IPS-18c (cell line): ENCODE data around the gene SMAD1.

Experiments used
- H3K4me3 ChIP-seq: 2 replicates; pipeline ENCODE4 v1.7.0; 2013; ENCODE audit warnings: low read depth, mild to moderate bottlenecking, low read length, moderate library complexity; ENCODE audit not compliant: insufficient read depth
- H3K9me3 ChIP-seq: one replicate; pipeline ENCODE4 v1.6.1; 2013; ENCODE audit warnings: mild to moderate bottlenecking, low read length, moderate library complexity; ENCODE audit not compliant: control insufficient read depth, insufficient read depth

Gene SMAD1

DNA sequence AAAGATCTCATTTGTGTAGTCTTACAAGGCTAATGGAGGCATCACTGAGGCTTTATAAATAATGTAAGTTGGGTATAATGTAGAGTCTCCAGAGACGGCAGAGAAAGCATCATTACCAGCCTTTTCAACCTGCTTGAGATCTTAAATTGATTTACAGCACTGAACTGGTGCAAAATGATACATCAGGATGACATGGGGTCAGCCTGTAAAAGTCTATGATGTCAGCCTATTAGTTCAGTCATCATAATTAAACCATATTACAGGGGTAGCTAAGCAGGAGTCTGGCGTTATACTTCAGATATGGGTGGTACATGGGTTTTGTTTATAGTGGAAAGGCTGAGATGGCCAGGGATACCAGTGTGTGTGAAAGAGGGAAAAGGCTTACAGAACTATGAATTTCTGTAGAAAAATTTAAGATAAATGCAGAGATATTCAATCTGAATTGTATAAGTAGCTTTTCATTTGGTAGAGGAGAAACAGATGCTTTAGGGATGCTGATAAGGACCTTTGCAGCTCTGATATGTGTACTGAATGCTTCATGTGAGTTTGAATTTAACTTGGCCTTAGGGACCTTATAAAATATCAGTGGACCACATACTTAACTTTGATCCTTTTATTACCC, 2.7 kb downstream of the SMAD1 start:
- Histone ChIP-seq H3K4me3 (no peak overlapping the region), H3K9me3 (no peaks in the 10 kb centered on the region)

DNA sequence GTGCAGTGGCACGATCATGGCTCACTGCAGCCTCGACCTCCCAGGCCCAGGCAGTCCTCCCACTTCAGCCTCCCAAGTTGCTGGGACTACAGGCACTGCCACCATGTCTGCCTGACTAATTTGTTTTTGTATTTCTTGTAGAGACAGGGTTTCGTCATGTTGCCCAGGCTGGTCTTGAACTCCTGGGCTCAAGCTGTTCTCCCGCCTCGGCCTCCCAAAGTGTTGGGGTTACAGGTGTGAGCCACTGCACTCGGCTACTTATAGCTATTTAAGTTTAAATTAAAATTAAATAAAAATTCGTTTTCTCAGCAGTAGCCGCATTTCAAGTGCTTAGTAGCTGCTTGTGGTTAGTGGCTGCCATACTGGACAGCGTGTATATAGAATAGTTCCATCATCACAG, 3.5 kb downstream of the SMAD1 start:
- no peaks in the 10 kb centered on the region for H3K9me3 ChIP-seq
- no peak overlapping the region for H3K4me3 ChIP-seq

DNA sequence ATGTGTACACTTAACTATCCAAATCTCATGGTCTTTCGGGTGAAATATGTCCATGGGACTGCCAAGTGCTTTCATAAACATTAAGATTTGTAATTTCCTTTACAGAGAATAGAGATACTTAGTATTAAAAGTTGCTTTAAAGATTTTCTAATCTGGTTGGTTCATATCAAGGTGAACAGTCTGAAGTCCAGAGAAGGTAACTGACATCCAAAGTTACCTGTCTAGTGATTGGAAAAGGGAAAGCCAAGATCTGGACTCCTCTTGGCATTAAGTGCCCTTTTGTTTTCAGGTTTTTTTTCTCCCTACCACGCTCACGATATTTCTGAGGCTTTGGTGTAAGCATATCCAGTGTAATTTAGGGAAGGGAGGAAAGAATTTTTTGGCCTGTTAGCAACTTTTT, 5.0 kb downstream of the SMAD1 start:
- Histone ChIP-seq H3K9me3 (no peaks in the 10 kb centered on the region), H3K4me3 (no peak overlapping the region)

DNA sequence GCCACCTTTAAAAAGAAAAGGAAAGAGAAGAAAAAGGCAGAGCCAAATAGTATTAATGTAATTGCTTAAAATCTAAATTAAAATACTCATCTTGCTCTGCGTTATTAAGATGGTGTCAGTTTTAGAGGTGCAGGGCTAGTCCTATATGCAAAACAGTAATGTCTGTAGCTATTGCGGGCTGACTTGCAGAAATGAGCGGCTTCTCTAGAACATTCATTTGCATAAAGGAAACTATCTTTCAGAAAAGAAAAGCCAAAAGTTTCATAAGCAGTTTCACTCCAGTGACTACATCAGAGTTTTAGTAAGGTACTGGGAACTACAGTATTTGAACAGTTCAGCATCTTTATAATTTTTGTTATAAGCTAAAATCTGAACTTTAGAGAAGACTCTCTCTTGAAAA, 6.0 kb downstream of the SMAD1 start:
- no peaks in the 10 kb centered on the region for H3K9me3 ChIP-seq
- H3K4me3 ChIP-seq = no peak overlapping the region

DNA sequence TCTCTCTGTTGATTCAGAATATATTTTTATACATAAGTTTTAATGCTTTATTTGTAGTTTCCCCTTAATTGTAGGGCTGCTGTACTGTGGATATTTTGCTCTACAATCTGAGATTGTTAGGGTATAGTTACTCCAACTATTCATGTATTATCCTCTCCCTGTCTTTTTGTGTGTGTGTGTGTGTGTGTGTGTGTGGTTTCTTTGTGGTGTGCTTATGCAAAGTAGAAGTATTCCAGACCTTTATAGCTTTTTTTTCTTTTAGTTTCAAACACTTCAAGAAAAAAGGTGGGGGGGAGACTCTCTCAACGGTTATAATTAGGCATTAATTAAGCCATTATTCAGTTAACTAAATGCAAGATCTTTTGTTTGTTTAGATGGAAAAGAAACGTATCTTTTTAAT, 6.7 kb downstream of the SMAD1 start:
- Histone ChIP-seq H3K4me3 (no peak overlapping the region), H3K9me3 (no peaks in the 10 kb centered on the region)

DNA sequence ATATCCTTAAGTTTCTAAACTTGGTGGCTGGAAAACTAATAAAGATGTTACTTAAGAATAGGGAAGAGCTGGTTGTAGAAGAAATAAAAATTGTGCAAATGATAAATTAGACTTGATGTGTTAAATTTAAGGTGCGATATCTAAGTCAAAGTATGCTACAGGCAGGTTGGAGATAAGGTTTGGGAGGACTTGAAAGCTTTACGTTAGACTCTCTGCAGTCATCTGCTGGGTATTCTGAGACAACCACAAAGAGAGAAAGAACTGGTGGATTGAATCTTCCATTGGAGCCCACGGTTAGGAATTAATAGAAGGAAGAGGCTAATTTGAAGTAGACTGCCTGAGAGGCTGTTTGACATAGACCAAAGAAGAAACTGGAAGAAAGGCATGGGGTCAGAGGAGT, 7.9 kb downstream of the SMAD1 start:
- no peak overlapping the region for H3K4me3 ChIP-seq
- no peaks in the 10 kb centered on the region for H3K9me3 ChIP-seq

DNA sequence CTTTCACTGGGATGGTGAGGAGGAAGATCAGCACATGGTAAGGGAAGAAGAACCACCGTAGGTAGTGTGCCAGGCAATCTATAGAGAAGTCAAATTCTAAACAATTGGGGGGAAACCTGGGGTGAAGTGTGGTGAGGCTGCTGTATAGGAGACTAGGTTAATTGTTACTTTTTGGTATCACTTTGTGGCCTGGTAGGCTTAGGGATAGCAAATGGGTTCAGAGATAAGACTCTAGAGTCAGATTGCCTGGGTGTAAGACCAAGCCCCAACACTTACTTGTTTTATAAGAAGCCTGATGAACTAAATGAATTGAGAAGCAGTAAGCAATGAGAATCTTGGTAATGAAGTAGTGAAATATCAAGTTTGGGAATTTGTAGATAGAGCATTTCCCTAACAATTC, 8.7 kb downstream of the SMAD1 start:
- Histone ChIP-seq H3K4me3 (no peak overlapping the region), H3K9me3 (no peaks in the 10 kb centered on the region)

DNA sequence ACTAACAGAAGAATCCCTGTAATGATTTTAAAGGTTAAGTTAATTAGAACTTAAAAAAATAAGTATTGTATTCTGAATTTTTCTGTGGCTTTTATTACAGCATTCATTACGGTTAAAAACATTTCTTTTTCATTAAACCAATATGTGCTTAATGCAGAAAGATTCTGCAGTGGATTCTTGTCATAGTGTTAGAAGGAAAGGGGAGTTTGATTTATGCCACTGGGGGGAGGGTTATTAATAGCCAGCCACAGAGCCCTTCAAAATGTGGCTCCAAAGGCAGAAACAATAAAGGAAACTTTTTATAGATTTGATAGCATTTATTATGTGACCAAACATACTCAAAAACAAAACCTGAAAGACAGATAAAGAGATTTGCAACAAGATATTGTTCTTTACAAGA, 9.1 kb downstream of the SMAD1 start:
- no peak overlapping the region for H3K4me3 ChIP-seq

DNA sequence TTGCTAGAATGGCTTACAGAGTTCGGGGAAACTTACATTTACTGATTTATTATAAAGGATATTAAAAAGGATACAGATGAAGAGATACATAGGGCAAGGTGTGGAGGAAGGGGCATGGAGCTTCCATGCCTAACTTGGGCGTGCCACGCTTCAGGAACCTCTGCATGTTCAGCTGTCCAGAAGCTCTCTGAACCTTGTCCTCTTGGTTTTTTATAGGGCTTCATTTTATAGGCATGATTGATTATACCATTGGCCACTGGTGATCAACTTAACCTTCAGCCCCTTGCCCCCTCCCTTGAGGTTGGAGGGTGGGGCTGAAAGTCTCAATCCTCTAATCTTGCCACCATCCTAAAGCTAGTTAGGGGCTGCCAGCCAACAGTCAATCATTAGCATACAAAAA, 10.7 kb downstream of the SMAD1 start:
- Histone ChIP-seq H3K9me3 (no peaks in the 10 kb centered on the region), H3K4me3 (no peak overlapping the region)

More for the DNA sequence above, 9.1 kb downstream of the SMAD1 start:
- H3K9me3 ChIP-seq = no peaks in the 10 kb centered on the region

DNA sequence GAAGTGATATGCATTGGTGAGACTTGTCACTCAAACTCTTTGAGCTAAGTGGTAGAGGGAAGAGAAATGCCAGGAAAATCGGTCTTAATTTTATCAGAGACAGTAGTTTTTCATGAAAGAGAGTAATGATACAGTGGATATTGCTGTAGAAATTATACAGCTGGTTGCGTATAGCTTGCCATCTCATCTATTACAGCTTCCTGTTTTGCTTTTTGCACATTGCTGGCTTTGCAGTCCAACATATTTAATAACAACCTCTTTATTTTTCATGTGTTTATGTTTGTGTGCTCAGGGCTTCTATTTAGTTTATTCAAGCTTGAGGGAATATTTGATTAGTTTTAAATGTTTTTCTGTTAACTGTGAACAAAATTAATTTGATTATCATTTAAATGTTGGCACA, 11.5 kb downstream of the SMAD1 start:
- H3K4me3 ChIP-seq = no peak overlapping the region

DNA sequence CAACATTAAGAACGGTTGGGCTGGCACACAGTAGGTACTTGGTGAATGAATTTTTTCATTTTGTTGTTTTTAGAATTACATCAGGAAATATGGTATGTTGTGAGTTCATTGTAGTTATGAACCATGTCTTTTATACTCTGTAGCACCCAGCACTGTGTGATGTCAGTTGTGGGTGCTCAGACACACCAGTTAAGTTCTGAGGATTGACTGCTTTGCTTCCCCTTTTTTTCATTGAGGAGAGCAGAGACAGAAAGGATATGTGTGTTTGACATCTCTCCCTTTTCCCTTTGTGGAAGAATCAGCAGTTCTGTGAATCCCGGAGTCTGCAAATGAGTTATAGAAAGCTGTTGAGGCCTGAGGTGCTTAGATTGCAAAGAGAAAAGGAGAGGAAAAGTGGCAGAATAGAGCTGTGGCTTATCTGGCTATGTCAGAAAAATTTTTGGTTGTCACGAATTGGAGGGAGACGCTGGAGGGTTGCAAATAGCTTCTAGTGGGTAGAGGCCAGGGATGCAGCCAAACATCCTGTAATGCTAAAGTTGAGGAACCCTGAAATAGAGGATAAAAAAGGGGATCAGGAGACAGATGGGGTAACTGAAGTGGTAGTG, 13.1 kb downstream of the SMAD1 start:
- no peaks in the 10 kb centered on the region for H3K9me3 ChIP-seq

More for the DNA sequence above, 11.5 kb downstream of the SMAD1 start:
- H3K9me3 ChIP-seq = no peaks in the 10 kb centered on the region

DNA sequence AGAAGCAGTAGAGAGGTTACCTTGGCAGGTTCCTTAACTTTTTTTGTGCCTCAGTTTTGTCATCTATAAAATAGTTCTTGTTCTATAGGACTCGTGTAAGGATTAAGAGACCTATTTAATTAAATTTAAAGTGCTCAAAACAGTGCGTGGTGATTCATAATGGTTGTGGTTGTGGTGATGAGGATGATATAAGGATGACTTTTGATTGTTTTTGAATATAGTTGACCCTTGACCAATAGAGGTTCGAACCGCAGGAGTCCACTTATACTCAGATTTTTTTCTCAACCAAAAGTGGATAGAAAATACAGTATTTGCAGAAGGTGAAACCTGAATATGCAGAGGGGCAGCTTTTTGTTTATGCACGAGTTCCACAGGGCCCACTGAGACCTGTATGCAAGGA, 14.6 kb downstream of the SMAD1 start:
- no peak overlapping the region for H3K4me3 ChIP-seq
- H3K9me3 ChIP-seq = no peaks in the 10 kb centered on the region

More for the DNA sequence above, 13.1 kb downstream of the SMAD1 start:
- H3K4me3 ChIP-seq = no peak overlapping the region

DNA sequence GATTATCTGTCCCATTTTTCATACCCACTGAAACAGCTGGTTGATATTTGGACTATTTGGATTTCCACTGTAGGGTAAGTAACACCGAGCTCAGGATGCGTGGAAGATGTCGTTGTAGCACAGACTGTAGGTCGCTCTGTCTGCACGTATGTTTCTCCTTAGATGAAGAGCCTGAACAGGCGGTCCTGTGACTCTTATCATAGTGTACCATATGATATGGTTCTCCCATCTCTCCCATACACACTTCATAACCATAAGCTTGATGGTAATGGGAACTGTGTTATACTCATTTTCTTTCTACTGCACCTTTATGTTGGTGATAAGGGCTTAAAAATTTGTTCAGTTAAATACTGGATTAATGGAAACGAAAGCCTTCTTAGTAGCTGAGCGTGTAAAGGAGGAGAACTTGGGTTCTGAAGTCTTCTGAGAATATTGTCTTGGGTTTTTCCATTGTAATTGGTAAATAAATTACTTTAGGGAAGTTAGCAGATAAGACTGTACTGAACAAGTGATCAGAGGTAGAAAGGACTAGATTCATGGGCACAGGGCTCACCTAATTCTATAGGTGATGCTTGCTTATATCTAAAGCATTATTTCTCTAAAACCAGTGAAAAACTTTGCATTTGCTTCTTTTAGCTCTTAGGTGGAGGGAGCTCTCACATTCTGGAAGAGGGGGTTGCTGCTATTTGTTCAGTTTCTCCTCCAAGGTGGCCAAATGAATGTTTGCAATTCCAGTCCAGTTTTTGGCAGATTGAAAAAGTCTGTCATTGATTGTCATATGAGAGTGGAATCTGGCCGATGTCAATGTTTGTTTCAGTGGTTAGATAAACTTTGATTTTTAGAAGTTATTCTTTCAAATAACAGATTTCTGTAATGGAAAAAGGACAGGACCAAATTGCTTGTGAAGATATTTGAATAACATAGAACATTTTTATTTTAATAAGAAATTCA, 15.8 kb downstream of the SMAD1 start:
- no peak overlapping the region for H3K4me3 ChIP-seq
- no peaks in the 10 kb centered on the region for H3K9me3 ChIP-seq

DNA sequence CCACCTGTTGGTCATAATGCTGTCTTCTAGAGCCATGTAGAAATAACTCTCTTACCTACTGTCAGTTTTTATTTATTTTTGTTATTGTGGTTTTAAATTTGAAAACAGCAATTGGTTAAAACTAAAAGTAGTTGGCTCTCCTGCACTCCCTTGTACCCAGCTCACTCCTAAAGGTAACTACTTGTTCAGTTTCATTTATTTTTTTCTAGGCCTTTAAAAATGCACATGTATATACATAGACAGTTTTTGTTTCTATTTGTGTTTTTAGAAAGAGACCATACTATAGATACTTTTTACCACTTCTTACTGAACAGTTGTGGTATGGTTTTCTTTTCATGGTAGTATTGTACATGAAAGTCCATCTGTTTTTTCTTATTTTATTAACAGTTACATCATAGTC, 16.8 kb downstream of the SMAD1 start:
- H3K4me3 ChIP-seq = no peak overlapping the region
- no peaks in the 10 kb centered on the region for H3K9me3 ChIP-seq

DNA sequence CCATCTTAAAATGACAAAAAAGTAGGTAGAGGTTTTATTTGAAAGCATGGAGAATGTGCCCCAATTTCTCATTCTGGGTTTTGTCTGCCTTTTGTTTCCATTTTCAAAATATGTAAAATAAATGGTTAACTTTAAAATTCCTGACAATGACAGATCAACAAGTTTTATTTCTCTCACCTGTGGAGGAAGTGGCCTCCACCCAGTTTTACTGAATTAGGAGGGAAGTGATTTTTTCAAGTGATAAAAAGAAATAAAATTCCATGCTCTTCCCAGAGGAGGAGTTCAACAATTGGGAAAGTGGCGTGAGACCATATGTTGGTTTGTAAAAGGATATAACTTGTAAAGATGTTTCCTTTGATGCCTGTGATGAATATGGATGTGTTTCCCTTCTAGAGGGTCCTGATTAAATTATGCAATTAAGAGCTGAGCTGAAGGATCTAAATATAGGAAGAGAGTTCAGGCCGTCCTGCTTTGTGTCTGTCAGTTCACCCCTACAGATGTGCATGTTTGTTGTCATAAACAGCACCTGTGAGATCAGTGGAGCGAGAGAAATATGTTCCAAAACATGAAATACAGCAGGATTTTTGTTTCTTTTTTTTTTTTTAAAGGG, 19.5 kb downstream of the SMAD1 start:
- Histone ChIP-seq H3K4me3 (no peak overlapping the region), H3K9me3 (no peaks in the 10 kb centered on the region)

DNA sequence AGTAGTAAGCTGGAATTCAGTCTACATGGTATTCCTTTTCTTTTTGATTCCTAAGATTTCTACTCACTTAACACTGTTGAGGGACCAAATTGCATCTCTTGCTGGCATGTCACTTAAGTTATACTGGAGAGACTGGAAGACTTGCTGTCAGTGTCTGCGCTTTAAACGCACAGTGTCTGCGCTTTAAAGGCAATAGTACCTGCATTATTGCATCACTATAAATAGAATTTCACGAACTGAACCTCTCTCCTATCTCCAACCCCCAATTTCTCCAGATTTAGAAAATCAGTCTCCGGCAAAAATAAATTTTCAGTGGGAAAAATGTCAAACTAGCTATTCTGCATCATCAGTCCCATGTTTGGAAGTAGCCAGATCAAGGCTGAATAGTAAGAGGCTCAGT, 21.2 kb downstream of the SMAD1 start:
- Histone ChIP-seq H3K9me3 (no peaks in the 10 kb centered on the region), H3K4me3 (no peak overlapping the region)

DNA sequence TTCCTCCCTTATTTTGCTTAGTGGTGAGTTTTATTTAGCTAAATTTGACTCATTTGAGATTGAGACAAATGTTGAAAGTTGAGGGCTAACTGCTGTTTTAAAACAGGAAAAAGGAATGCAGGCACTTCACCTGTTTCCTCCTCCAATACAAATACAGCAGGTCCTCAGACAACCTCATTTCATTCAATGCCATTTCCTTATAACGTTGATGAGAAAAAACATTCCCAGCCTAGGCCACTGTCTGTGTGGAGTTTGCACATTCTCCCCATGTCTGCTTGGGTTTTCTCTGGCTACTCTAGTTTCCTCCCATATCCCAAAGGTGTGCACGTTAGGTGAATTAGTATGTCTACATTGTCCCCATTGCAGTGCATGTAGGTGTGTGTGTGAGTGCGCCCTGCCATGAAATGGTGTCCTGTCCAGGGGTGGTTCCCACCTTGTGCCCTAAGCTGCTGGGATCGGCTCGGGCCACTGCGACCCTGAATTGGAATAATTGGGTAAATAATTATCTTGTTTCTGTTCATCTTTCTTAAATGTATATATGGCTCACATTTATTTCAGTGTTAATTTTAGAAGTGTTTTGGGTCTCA, 21.9 kb downstream of the SMAD1 start:
- Histone ChIP-seq H3K9me3 (no peaks in the 10 kb centered on the region), H3K4me3 (no peak overlapping the region)
